GM18502 (cell line): ENCODE measurements around the gene C6orf47.
A peak's percentile ranks its signal among the peaks of the same experiment; 100 is the strongest.

Source experiments
- ATAC-seq: cut with Tn5 transposase; IDR thresholded peaks from one replicate; pipeline ENCODE4 v1.9.1; 2021; ENCODE audit warnings: mild to moderate bottlenecking; ENCODE audit not compliant: unreplicated experiment, poor library complexity

C6orf47 gene

GRCh38 chr6:31689249-31690110 lies 28.9 kb upstream of the C6orf47 start:
- no peak for ATAC-seq

GRCh38 chr6:31687860-31688693 lies 27.5 kb upstream of the C6orf47 start:
- ATAC-seq, result no peak

- no peak for ATAC-seq
These were observed 26.7 kb upstream of the C6orf47 start for GRCh38 chr6:31687321-31687720.

- no peak for ATAC-seq
These were observed 25.9 kb upstream of the C6orf47 start for GRCh38 chr6:31686483-31686882.

GRCh38 chr6:31683591-31683990 lies 23.0 kb upstream of the C6orf47 start:
- no peak for ATAC-seq

- ATAC-seq, result no peak
These were observed 20.6 kb upstream of the C6orf47 start for GRCh38 chr6:31681135-31681671.

GRCh38 chr6:31680226-31681134 lies 19.9 kb upstream of the C6orf47 start, which contains the start of gene LY6G5C:
LY6G5C (minus strand) TSS chr6:31681067; CDS start chr6:31680373, 694 bp downstream.
- ATAC-seq, result no peak

GRCh38 chr6:31677955-31678354 lies 17.4 kb upstream of the C6orf47 start:
- no peak for ATAC-seq

GRCh38 chr6:31676904-31677303 lies 16.3 kb upstream of the C6orf47 start:
- ATAC-seq, result no peak

GRCh38 chr6:31676322-31676903 lies 15.8 kb upstream of the C6orf47 start:
- no peak for ATAC-seq

GRCh38 chr6:31669676-31670075 lies 9.1 kb upstream of the C6orf47 start, which contains the start of gene LY6G5B:
LY6G5B (plus strand) TSS chr6:31669976; CDS start chr6:31670951, 975 bp downstream.
- ATAC-seq, result no peak

- no peak for ATAC-seq
These were observed 5.9 kb upstream of the C6orf47 start for GRCh38 chr6:31666337-31666965.

GRCh38 chr6:31665501-31666336 lies 5.1 kb upstream of the C6orf47 start, which contains the start of gene CSNK2B:
CSNK2B (plus strand) TSS chr6:31666080; CDS start chr6:31666832, 752 bp downstream.
- ATAC-seq, result peak; percentile 79

GRCh38 chr6:31664790-31665500 lies 4.4 kb upstream of the C6orf47 start, which contains the start of gene GPANK1:
GPANK1 (minus strand) TSS chr6:31664997; CDS start chr6:31664478, 519 bp downstream.
- ATAC-seq, result no peak

GRCh38 chr6:31663961-31664789 lies 3.6 kb upstream of the C6orf47 start:
- no peak for ATAC-seq
